Measurements from ENCODE around the gene JADE2.

DNA sequence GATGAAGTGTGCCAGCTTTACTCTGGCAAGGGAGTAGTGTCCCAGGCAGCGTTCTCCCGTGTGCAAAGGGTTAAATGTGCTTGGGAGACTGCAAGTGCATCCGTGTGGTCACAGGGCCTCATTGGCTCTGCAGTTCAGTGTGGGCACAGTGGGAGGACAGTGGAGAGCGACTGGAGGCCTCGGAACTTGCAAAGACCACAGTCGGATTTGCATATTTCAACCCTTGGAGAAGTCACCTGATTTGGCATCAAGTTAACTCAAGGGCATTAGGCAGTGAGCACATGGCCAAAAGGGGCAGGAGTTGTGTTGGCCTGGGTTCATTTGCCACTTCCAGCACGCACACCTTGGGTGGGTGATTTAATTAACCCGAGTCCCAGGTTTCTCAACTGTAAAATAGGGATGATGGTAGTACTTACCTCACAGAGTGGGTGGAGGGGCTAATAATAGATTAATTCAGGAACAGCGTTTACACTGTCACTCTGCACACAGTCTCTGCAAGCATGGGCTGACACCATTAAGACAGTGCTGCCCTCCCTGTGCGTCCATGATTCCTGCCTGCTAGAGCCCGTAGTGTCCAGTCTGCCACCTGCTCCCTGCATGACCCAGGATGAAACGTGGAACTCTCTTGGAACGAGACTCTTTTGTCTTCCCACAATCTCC lies 22.7 kb downstream of the JADE2 start:
- TF ChIP-seq CTCF (IDR thresholded peaks at IDR 0.05) (no peak), POLR2A (IDR thresholded peaks at IDR 0.05) (no peak)
